ENCODE measurements around the gene FAM3D. TPM values are rescaled to one million over a fixed set of nuclear protein-coding genes. Genes with fewer than 3 reads are reported as not detected.

The FAM3D gene
- total RNA-seq, 4 donors from 2014 or later: not detected

DNA sequence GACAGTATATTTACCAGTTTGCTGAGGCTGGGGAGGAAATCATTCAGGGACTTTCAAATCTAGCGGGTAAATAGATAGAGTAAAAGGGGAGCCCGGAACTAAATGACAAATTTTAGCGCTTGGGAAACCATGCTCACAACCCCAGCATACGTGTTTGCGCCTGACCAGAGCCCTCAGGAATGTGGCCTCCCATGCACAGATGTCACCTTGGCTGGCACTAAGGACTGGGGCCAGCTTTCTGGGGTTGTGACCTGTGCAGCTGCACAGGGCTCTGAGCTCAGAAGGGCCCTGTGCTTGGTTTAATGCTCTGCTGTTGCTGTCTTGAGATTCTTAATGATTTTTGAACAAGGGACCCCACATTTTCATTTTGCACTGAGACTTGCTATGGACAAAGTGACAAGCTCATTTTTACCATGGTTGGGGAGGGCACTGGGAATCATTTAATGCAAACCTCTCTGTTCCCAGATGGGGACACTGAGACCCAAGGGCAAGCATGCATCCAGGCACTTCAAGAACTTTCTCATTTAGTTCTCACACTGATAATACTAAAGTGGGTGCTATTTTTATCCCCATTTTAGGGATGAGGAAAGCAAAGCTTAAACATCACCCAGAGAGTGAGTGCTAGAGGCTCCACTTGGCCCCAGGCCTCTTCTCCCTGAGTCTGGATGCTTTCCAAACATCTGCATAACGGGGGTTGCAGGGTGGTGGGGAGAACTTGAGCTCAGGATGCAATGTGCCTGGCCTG is 45.3 kb downstream of the FAM3D start:
- 92% methylated on average over 5 of the region's 6 CpGs for WGBS
- DNase-seq (ENCODE audit: extremely low spot score): no peak
- Histone ChIP-seq H3K4me1 (peaks cover 8 to 20% (median 14%) of the 10 kb centered on the region in 4 donors), H3K4me3 (no peak overlapping the region), H3K36me3 (no peaks in the 10 kb centered on the region), H3K27ac (replicated peaks in 1 of 4) (no peak overlapping the region), H3K27me3 (no peaks in the 10 kb centered on the region), H3K9me3 (no peaks in the 10 kb centered on the region)
- intact Hi-C loops (cut with DNase I): no loop called here
- no peak for TF ChIP-seq POLR2AphosphoS5 (IDR thresholded peaks at IDR 0.05)
- TF ChIP-seq EP300 (IDR thresholded peaks at IDR 0.05): no peak
- no peak for TF ChIP-seq POLR2A (IDR thresholded peaks at IDR 0.05; ENCODE audit: low read depth)
- TF ChIP-seq, protein P1, sequence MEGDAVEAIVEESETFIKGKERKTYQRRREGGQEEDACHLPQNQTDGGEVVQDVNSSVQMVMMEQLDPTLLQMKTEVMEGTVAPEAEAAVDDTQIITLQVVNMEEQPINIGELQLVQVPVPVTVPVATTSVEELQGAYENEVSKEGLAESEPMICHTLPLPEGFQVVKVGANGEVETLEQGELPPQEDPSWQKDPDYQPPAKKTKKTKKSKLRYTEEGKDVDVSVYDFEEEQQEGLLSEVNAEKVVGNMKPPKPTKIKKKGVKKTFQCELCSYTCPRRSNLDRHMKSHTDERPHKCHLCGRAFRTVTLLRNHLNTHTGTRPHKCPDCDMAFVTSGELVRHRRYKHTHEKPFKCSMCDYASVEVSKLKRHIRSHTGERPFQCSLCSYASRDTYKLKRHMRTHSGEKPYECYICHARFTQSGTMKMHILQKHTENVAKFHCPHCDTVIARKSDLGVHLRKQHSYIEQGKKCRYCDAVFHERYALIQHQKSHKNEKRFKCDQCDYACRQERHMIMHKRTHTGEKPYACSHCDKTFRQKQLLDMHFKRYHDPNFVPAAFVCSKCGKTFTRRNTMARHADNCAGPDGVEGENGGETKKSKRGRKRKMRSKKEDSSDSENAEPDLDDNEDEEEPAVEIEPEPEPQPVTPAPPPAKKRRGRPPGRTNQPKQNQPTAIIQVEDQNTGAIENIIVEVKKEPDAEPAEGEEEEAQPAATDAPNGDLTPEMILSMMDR (IDR thresholded peaks at IDR 0.05): no peak

DNA sequence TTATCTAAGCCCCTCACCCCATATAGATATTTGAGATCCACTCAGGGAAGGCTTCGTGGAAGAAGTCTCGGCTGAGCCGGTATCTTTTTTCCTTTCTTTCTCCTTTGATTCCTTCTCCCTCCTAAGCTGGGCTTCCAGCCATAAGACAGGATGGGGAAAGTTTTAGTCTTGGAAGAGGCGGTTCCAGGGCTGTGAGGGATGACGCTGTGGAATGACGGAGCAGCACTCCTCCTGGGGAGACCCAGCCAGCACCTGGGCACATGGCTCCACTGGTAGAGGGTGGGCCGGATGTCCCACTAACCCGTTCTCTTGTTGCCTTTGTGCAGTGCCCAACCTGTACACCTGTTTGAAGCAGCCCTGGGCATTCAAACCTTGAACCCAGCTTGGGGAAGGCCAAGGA is 46.2 kb downstream of the FAM3D start:
- DNase-seq (ENCODE audit: extremely low spot score): no peak
- 83% methylated on average over 8 of the region's 8 CpGs for WGBS
- intact Hi-C loops (cut with DNase I): no loop called here
- H3K9me3 ChIP-seq: no peaks in the 10 kb centered on the region
- H3K27me3 ChIP-seq: no peaks in the 10 kb centered on the region
- TF ChIP-seq POLR2AphosphoS5 (IDR thresholded peaks at IDR 0.05) (no peak), POLR2A (IDR thresholded peaks at IDR 0.05; ENCODE audit: low read depth) (no peak), EP300 (IDR thresholded peaks at IDR 0.05) (no peak)
- TF ChIP-seq, protein P1 (IDR thresholded peaks at IDR 0.05): no peak
- no peak overlapping the region for H3K27ac ChIP-seq (replicated peaks in 1 of 4)
- H3K4me3 ChIP-seq: no peak overlapping the region
- H3K4me1 ChIP-seq: peaks cover 8 to 20% (median 14%) of the 10 kb centered on the region in 4 donors
- no peaks in the 10 kb centered on the region for H3K36me3 ChIP-seq

DNA sequence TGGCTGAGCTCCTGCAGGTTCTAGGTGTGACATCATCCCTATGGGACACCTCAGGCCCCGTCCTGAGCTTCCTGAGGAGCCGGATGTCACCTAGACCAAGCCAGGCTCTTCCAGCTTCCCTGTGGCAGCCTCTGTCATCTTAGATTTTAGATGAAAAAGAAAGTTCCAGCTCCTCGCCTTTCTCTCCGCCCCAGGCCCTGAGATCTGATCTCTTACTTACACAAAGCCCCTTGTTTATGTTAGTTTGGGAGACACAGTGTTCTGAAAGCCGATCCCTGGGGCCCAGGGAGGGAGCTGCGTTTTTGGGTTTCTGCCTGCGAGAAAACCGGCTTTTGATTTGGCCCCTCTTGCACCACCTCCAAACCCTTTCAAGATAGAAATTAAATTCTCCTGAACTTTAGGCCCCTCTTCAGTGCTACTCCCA is 49.2 kb downstream of the FAM3D start:
- peak; percentile 93 for DNase-seq (ENCODE audit: extremely low spot score)
- TF ChIP-seq EP300 (IDR thresholded peaks at IDR 0.05) (no peak), POLR2AphosphoS5 (IDR thresholded peaks at IDR 0.05) (peak; percentile 15 to 57), POLR2A (IDR thresholded peaks at IDR 0.05; ENCODE audit: low read depth) (no peak)
- TF ChIP-seq, protein P1 (IDR thresholded peaks at IDR 0.05): no peak
- no peaks in the 10 kb centered on the region for H3K9me3 ChIP-seq
- no peak overlapping the region for H3K4me3 ChIP-seq
- no peaks in the 10 kb centered on the region for H3K27me3 ChIP-seq
- peaks cover 8 to 20% (median 14%) of the 10 kb centered on the region in 4 donors for H3K4me1 ChIP-seq
- H3K36me3 ChIP-seq: no peaks in the 10 kb centered on the region
- WGBS: 48% methylated on average over 8 of the region's 8 CpGs
- intact Hi-C loops (cut with DNase I): no loop called here
- peak overlapping the region; percentile 44 to 79 (median 51) for H3K27ac ChIP-seq (replicated peaks in 1 of 4)

DNA sequence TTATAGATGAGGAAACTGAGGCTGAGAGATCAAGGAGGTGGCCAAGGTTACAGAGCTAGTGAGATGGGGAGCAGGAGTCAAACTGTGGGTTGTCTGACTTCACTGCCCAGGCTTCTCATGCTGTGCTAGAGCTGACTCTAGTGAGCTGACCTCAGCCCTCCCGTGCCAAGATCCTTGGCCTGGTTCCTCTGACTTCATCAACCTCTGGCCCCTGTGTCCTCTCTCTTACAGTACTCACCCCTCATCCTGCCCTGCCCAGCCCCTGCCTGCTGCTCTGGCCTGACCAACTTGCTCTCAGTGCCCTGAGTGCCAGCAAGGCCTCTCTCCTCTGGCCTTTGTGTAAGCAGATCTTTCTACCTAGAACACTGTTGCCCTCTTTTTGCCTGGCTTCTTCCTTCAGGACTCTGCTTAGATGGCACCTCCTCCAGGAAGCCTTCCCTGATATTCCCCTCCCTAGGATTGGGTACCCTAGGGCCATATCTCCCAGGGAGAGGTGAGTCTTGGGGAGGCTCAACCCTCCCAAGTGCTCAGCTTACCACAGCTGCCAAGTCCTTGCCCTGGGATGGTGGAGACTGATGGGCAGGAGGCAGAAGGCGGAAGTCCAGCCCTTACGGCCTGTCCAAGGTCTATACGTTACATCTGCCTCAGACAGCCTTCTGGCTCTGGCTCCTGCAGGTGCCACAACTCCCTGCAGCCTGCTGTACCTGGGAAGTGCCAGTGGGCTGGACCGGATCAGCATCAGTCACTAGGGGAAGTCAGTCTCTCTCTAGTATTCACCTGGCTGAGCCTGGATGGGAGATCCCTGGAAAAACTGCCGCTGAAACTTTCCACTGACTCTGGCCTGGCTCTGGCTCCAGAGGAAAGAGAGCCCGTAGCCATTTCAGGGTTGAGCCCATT is 53.1 kb downstream of the FAM3D start:
- WGBS: 54% methylated on average over 4 of the region's 7 CpGs
- Histone ChIP-seq H3K9me3 (no peaks in the 10 kb centered on the region), H3K36me3 (no peaks in the 10 kb centered on the region), H3K4me3 (no peak overlapping the region), H3K27ac (replicated peaks in 1 of 4) (no peak overlapping the region), H3K27me3 (no peaks in the 10 kb centered on the region), H3K4me1 (peaks cover 8 to 25% (median 17%) of the 10 kb centered on the region in 4 donors)
- no peak for DNase-seq (ENCODE audit: extremely low spot score)
- TF ChIP-seq POLR2AphosphoS5 (IDR thresholded peaks at IDR 0.05) (no peak), EP300 (IDR thresholded peaks at IDR 0.05) (no peak), POLR2A (IDR thresholded peaks at IDR 0.05; ENCODE audit: low read depth) (no peak)
- TF ChIP-seq, protein P1 (IDR thresholded peaks at IDR 0.05): no peak
- intact Hi-C loops (cut with DNase I): no loop called here
